WTC11 (cell line): Measurements from ENCODE around the gene OSBP2. TPM values are rescaled to one million over a fixed set of nuclear protein-coding genes. Genes with fewer than 3 reads are reported as not detected.

Experiments
- ATAC-seq: fragments of 200-7000 bp; cut with Tn5 transposase; 2 replicates; pipeline ENCODE4 v1.10.0; 2021; ENCODE audit warnings: mild to moderate bottlenecking, moderate library complexity
- CTCF ChIA-PET: fragments of 300-600 bp; sonication (Branson Sonifier 250); formaldehyde crosslinking; loops from one replicate; lab custom pipeline; 2021; ENCODE audit warnings: antibody characterized with exemption; lab: Charles Lee
- POLR2A ChIA-PET: fragments of 350-600 bp; sonication (Branson Sonifier 250); formaldehyde crosslinking; loops from one replicate; lab custom pipeline; 2021; ENCODE audit warnings: antibody characterized with exemption; lab: Charles Lee
- DNase-seq: peaks from one replicate; pipeline ENCODE4 v3.0.0; 2021; ENCODE audit warnings: low spot score
- H3K27ac Mint-ChIP-seq: 2 replicates; pipeline ENCODE4 v1.8.0; 2021; ENCODE audit warnings: mixed read lengths
- H3K27me3 Mint-ChIP-seq: 2 replicates; pipeline ENCODE4 v1.8.0; 2021; ENCODE audit warnings: low read depth, mild to moderate bottlenecking, moderate library complexity, mixed read lengths
- H3K36me3 Mint-ChIP-seq: 2 replicates; pipeline ENCODE4 v1.8.0; 2021; ENCODE audit warnings: mixed read lengths
- H3K4me1 Mint-ChIP-seq: 2 replicates; pipeline ENCODE4 v1.8.0; 2022; ENCODE audit warnings: mixed read lengths
- H3K4me3 Mint-ChIP-seq: 2 replicates; pipeline ENCODE4 v1.8.0; 2021; ENCODE audit warnings: mild to moderate bottlenecking, moderate library complexity, mixed read lengths
- H3K9me3 Mint-ChIP-seq: 2 replicates; pipeline ENCODE4 v1.8.0; 2021; ENCODE audit warnings: mixed read lengths
- CDX4 ChIP-seq: fragments of 250-450 bp; sonication (Bioruptor Pico); IDR thresholded peaks from 2 replicates; pipeline ENCODE4 v1.9.0; 2021; ENCODE audit warnings: moderate library complexity, mild to moderate bottlenecking, inconsistent platforms, borderline replicate concordance
- E2F1 ChIP-seq: sonication (generic); formaldehyde crosslinking; IDR thresholded peaks from 2 replicates; pipeline ENCODE4 v1.8.0; 2022; ENCODE audit warnings: mild to moderate bottlenecking, missing genetic modification reagents
- ERG ChIP-seq: fragments of 250-450 bp; sonication (Bioruptor Pico); IDR thresholded peaks from 2 replicates; pipeline ENCODE4 v1.8.0; 2021; ENCODE audit warnings: mild to moderate bottlenecking
- ESRRA ChIP-seq: sonication (generic); formaldehyde crosslinking; IDR thresholded peaks from 2 replicates; pipeline ENCODE4 v1.8.1; 2022; ENCODE audit warnings: mild to moderate bottlenecking, missing genetic modification reagents, borderline replicate concordance
- FOXJ3 ChIP-seq: sonication (generic); formaldehyde crosslinking; IDR thresholded peaks from 2 replicates; pipeline ENCODE4 v1.9.0; 2021; ENCODE audit warnings: missing genetic modification reagents, mild to moderate bottlenecking, borderline replicate concordance
- MYBL2 ChIP-seq: sonication (generic); formaldehyde crosslinking; IDR thresholded peaks from 2 replicates; pipeline ENCODE4 v1.8.1; 2023; ENCODE audit warnings: mild to moderate bottlenecking, moderate library complexity, missing genetic modification reagents
- NR3C1 ChIP-seq: sonication (generic); formaldehyde crosslinking; conservative IDR thresholded peaks from 2 replicates; pipeline ENCODE4 v1.8.1; 2023; ENCODE audit warnings: low read depth, mild to moderate bottlenecking, missing genetic modification reagents
- OVOL2 ChIP-seq: fragments of 250-450 bp; sonication (Bioruptor Pico); IDR thresholded peaks from 2 replicates; pipeline ENCODE4 v1.9.0; 2021; ENCODE audit warnings: mild to moderate bottlenecking, borderline replicate concordance
- RELA ChIP-seq: sonication (generic); formaldehyde crosslinking; IDR thresholded peaks from 2 replicates; pipeline ENCODE4 v1.8.1; 2022; ENCODE audit warnings: missing genetic modification reagents, mild to moderate bottlenecking, borderline replicate concordance
- STAT6 ChIP-seq: sonication (generic); formaldehyde crosslinking; conservative IDR thresholded peaks from 2 replicates; pipeline ENCODE4 v1.8.1; 2023; ENCODE audit warnings: mild to moderate bottlenecking, low read depth, missing genetic modification reagents, moderate library complexity
- ZMAT4 ChIP-seq: fragments of 250-450 bp; sonication (Bioruptor Pico); IDR thresholded peaks from 2 replicates; pipeline ENCODE4 v1.9.0; 2021; ENCODE audit warnings: mild to moderate bottlenecking
- ZNF138 ChIP-seq: sonication (generic); formaldehyde crosslinking; conservative IDR thresholded peaks from 2 replicates; pipeline ENCODE4 v1.8.1; 2022; ENCODE audit warnings: mild to moderate bottlenecking, moderate library complexity, missing genetic modification reagents
- ZNF263 ChIP-seq: sonication (generic); formaldehyde crosslinking; IDR thresholded peaks from 2 replicates; pipeline ENCODE4 v1.8.1; 2022; ENCODE audit warnings: low read depth, mild to moderate bottlenecking, moderate library complexity, missing genetic modification reagents
- ZNF396 ChIP-seq: fragments of 250-450 bp; sonication (Bioruptor Pico); IDR thresholded peaks from 2 replicates; pipeline ENCODE4 v1.8.0; 2021; ENCODE audit warnings: mild to moderate bottlenecking, moderate library complexity, borderline replicate concordance
- total RNA-seq: library from RNA; stranded (reverse); gene quantifications from 3 replicates; pipeline ENCODE4 v1.2.3, GENCODE V29; 2021

Gene OSBP2
- total RNA-seq, 1 experiment from 2014 or later, result 4.1 TPM

- H3K9me3 Mint-ChIP-seq, result no peaks in the 10 kb centered on the region
- CTCF ChIA-PET, result interaction anchor here (0.7 kb wide), 1 partner anchor 106 kb away, joined by 3 read pairs; no protein-coding TSS in a partner anchor
- ATAC-seq (no peak), DNase-seq (no peak)
- no peaks in the 10 kb centered on the region for H3K36me3 Mint-ChIP-seq
- H3K4me3 Mint-ChIP-seq, result no peak overlapping the region
- POLR2A ChIA-PET, result no interaction called here
- H3K27me3 Mint-ChIP-seq, result no peaks in the 10 kb centered on the region
- H3K4me1 Mint-ChIP-seq, result no peaks in the 10 kb centered on the region
- no peak for TF ChIP-seq E2F1
- no peak overlapping the region for H3K27ac Mint-ChIP-seq
These were observed 174.2 kb downstream of the OSBP2 start for GRCh38 chr22:30868663-30869385.

GRCh38 chr22:30869667-30870395 lies 175.2 kb downstream of the OSBP2 start:
- H3K27me3 Mint-ChIP-seq, result no peaks in the 10 kb centered on the region
- no peak overlapping the region for H3K4me3 Mint-ChIP-seq
- H3K4me1 Mint-ChIP-seq, result no peaks in the 10 kb centered on the region
- no peak for DNase-seq
- no peak for ATAC-seq
- no peak overlapping the region for H3K27ac Mint-ChIP-seq
- CTCF ChIA-PET, result no interaction called here
- no peaks in the 10 kb centered on the region for H3K9me3 Mint-ChIP-seq
- H3K36me3 Mint-ChIP-seq, result no peaks in the 10 kb centered on the region
- POLR2A ChIA-PET, result no interaction called here
- TF ChIP-seq NR3C1 (CRISPR knock-in tag) (no peak), ZNF263 (CRISPR knock-in tag) (no peak), RELA (no peak), CDX4 (CRISPR knock-in tag) (no peak), ERG (CRISPR knock-in tag) (no peak), ZNF396 (CRISPR knock-in tag) (no peak), ZMAT4 (CRISPR knock-in tag) (no peak), MYBL2 (no peak), OVOL2 (CRISPR knock-in tag) (no peak), ESRRA (CRISPR knock-in tag) (no peak), FOXJ3 (CRISPR knock-in tag) (no peak), STAT6 (no peak), ZNF138 (CRISPR knock-in tag) (no peak)
